H1 (cell line): ENCODE measurements around the gene GLRX. TPM values are rescaled to one million over a fixed set of nuclear protein-coding genes. Genes with fewer than 3 reads are reported as not detected.

Experiments used
- CTCF ChIA-PET: fragments of 300-600 bp; sonication (Branson Sonifier 250); formaldehyde crosslinking; loops from one replicate; lab custom pipeline; 2021; ENCODE audit not compliant: partially characterized antibody; lab: Charles Lee
- POLR2A ChIA-PET: fragments of 300-600 bp; sonication (Branson Sonifier 250); formaldehyde crosslinking; loops from one replicate; lab custom pipeline; 2021; ENCODE audit warnings: inconsistent platforms; ENCODE audit not compliant: partially characterized antibody; lab: Charles Lee
- DNase-seq, 2 experiments: peaks; one replicate each; pipeline versions ENCODE4 v3.0.0 to v3.0.0-alpha.2; 2010 to 2022; ENCODE audit warnings: low spot score in 2 of 2, low read depth in 1 of 2, mixed read lengths in 1 of 2
- FAIRE-seq: peaks from 2 replicates; lab custom pipeline; 2011; peaks lifted over from hg19 to GRCh38; lab: Jason Lieb, UNC
- H2AFZ ChIP-seq: 2 replicates; pipeline ENCODE4 v1.8.1; 2012; ENCODE audit warnings: low read length, inconsistent platforms
- H2AK5ac ChIP-seq: 2 replicates; pipeline ENCODE4 v1.6.1; 2013; ENCODE audit warnings: low read depth, low read length
- H2BK120ac ChIP-seq: replicated peaks from 2 replicates; pipeline ENCODE3; 2013; ENCODE audit warnings: low read depth, low read length, inconsistent platforms
- H2BK12ac ChIP-seq: 2 replicates; pipeline ENCODE4 v1.6.1; 2013; ENCODE audit warnings: low read depth, low read length
- H2BK15ac ChIP-seq: 2 replicates; pipeline ENCODE4 v1.6.1; 2013; ENCODE audit warnings: low read length
- H2BK20ac ChIP-seq: 2 replicates; pipeline ENCODE4 v1.6.1; 2013; ENCODE audit warnings: low read length
- H2BK5ac ChIP-seq: 2 replicates; pipeline ENCODE4 v1.6.1; 2013; ENCODE audit warnings: low read depth, low read length
- H3K14ac ChIP-seq: 2 replicates; pipeline ENCODE4 v1.6.1; 2013; ENCODE audit warnings: inconsistent platforms; ENCODE audit not compliant: insufficient read length
- H3K18ac ChIP-seq: 2 replicates; pipeline ENCODE4 v1.6.1; 2013; ENCODE audit warnings: low read length; ENCODE audit errors: extremely low read depth
- H3K23ac ChIP-seq: 2 replicates; pipeline ENCODE4 v1.6.1; 2013; ENCODE audit warnings: inconsistent platforms; ENCODE audit not compliant: insufficient read length
- H3K23me2 ChIP-seq: 2 replicates; pipeline ENCODE4 v1.6.1; 2013; ENCODE audit warnings: low read depth, low read length
- H3K27ac ChIP-seq: 2 replicates; pipeline ENCODE4 v1.6.1; 2011; ENCODE audit warnings: low read depth, low read length, inconsistent platforms
- H3K27me3 ChIP-seq, 4 experiments: replicated peaks in 1 of 4; 1 replicate in 1 of 4; 2 replicates in 3 of 4; pipeline versions ENCODE4 v1.6.1 to v1.8.1; 2011 to 2013; ENCODE audit warnings: low read length in 3 of 4, mild to moderate bottlenecking in 3 of 4, inconsistent platforms in 2 of 4, mixed read lengths in 2 of 4, moderate library complexity in 1 of 4; ENCODE audit not compliant: control insufficient read depth in 3 of 4, insufficient read depth in 3 of 4; ENCODE audit errors: extremely low read depth in 1 of 4
- H3K36me3 ChIP-seq, 4 experiments: 2 replicates each; pipeline versions ENCODE4 v1.6.1 to v1.8.1; 2011 to 2013; ENCODE audit warnings: mild to moderate bottlenecking in 4 of 4, low read length in 3 of 4, moderate library complexity in 2 of 4, control low read depth in 1 of 4, inconsistent platforms in 1 of 4; ENCODE audit not compliant: insufficient read depth in 4 of 4, control insufficient read depth in 2 of 4
- H3K4ac ChIP-seq: replicated peaks from 2 replicates; pipeline ENCODE3; 2013; ENCODE audit warnings: low read length, low read depth, mixed read lengths, inconsistent platforms; ENCODE audit not compliant: insufficient read length
- H3K4me1 ChIP-seq, 4 experiments: replicated peaks in 1 of 4; 1 replicate in 1 of 4; 2 replicates in 3 of 4; pipeline versions ENCODE4 v1.6.1 to v1.8.1; 2011 to 2013; ENCODE audit warnings: low read length in 3 of 4, inconsistent platforms in 2 of 4, mixed read lengths in 1 of 4; ENCODE audit not compliant: insufficient read depth in 4 of 4, control insufficient read depth in 3 of 4
- H3K4me2 ChIP-seq, 2 experiments: 2 replicates each; pipeline versions ENCODE4 v1.6.1 to v1.8.1; 2011 to 2013; ENCODE audit warnings: low read depth in 2 of 2, low read length in 2 of 2, control low read depth in 1 of 2, inconsistent platforms in 1 of 2, mild to moderate bottlenecking in 1 of 2; ENCODE audit not compliant: insufficient read depth in 1 of 2
- H3K4me3 ChIP-seq, 4 experiments: fragments of 200-600, 300-600 bp in 1 of 4; sonication (generic), shearing (Covaris generic), sonication (Bioruptor Twin) in 1 of 4; 2 replicates each; pipeline versions ENCODE4 v1.5.1 to v1.8.1; 2011 to 2016; ENCODE audit warnings: low read length in 4 of 4, low read depth in 3 of 4, control low read depth in 2 of 4, inconsistent platforms in 2 of 4, mild to moderate bottlenecking in 2 of 4, mixed read lengths in 1 of 4, moderate library complexity in 1 of 4; ENCODE audit not compliant: insufficient read depth in 2 of 4; ENCODE audit errors: extremely low read depth in 1 of 4
- H3K56ac ChIP-seq: replicated peaks from 2 replicates; pipeline ENCODE3; 2013; ENCODE audit warnings: low read depth, mild to moderate bottlenecking, mixed read lengths, low read length, inconsistent platforms; ENCODE audit not compliant: insufficient read length
- H3K79me1 ChIP-seq: 2 replicates; pipeline ENCODE4 v1.6.1; 2013; ENCODE audit warnings: low read depth, low read length, control low read depth
- H3K79me2 ChIP-seq, 2 experiments: 2 replicates each; pipeline versions ENCODE4 v1.6.1 to v1.8.1; 2012 to 2013; ENCODE audit warnings: low read length in 2 of 2, mild to moderate bottlenecking in 2 of 2, inconsistent platforms in 1 of 2; ENCODE audit not compliant: insufficient read depth in 2 of 2, control insufficient read depth in 1 of 2
- H3K9ac ChIP-seq, 4 experiments: replicated peaks in 1 of 4; 1 replicate in 1 of 4; 2 replicates in 3 of 4; pipeline versions ENCODE4 v1.6.1 to v1.8.1; 2011 to 2013; ENCODE audit warnings: low read depth in 3 of 4, low read length in 3 of 4, control low read depth in 2 of 4, mild to moderate bottlenecking in 2 of 4, moderate library complexity in 2 of 4, inconsistent platforms in 1 of 4; ENCODE audit errors: extremely low read depth in 1 of 4
- H3K9me3 ChIP-seq, 2 experiments: 2 replicates each; pipeline versions ENCODE4 v1.6.1 to v1.8.1; 2012 to 2013; ENCODE audit warnings: mild to moderate bottlenecking in 2 of 2, moderate library complexity in 2 of 2, control low read depth in 1 of 2, inconsistent platforms in 1 of 2, low read depth in 1 of 2, low read length in 1 of 2, mixed read lengths in 1 of 2; ENCODE audit not compliant: insufficient read depth in 2 of 2
- H4K20me1 ChIP-seq, 2 experiments: replicated peaks in 1 of 2; 2 replicates each; pipeline versions ENCODE3 to v1.8.1; 2011 to 2013; ENCODE audit warnings: inconsistent platforms in 2 of 2, low read length in 2 of 2, mild to moderate bottlenecking in 1 of 2; ENCODE audit not compliant: insufficient read depth in 2 of 2, control insufficient read depth in 1 of 2
- H4K5ac ChIP-seq: 2 replicates; pipeline ENCODE4 v1.6.1; 2013; ENCODE audit warnings: low read length, low read depth, mixed read lengths, inconsistent platforms; ENCODE audit not compliant: insufficient read length
- H4K8ac ChIP-seq: 2 replicates; pipeline ENCODE4 v1.8.0; 2013; ENCODE audit warnings: mild to moderate bottlenecking, moderate library complexity, low read length, inconsistent platforms; ENCODE audit not compliant: insufficient read depth; ENCODE audit errors: extremely low read depth
- H4K91ac ChIP-seq: replicated peaks from 2 replicates; pipeline ENCODE3; 2013; ENCODE audit warnings: low read length, mixed read lengths, inconsistent platforms; ENCODE audit not compliant: insufficient read length
- CBX8 ChIP-seq: fragments of 300-800, 300-1000 bp; sonication (generic); IDR thresholded peaks from 2 replicates; pipeline ENCODE4 v1.7.1; 2016; ENCODE audit warnings: low read depth, low read length, borderline replicate concordance
- CEBPB ChIP-seq: IDR thresholded peaks from 2 replicates; pipeline ENCODE4 v1.6.1; 2012; ENCODE audit warnings: low read depth, low read length
- CREB1 ChIP-seq: IDR thresholded peaks from 2 replicates; pipeline ENCODE4 v1.6.1; 2012; ENCODE audit warnings: inconsistent platforms
- EZH2 ChIP-seq: fragments of 200-600 bp; sonication (generic); IDR thresholded peaks from 2 replicates; pipeline ENCODE4 v1.7.1; 2012; ENCODE audit warnings: low read depth, mild to moderate bottlenecking, moderate library complexity, low read length, inconsistent platforms; ENCODE audit not compliant: severe bottlenecking
- FOSL1 ChIP-seq: IDR thresholded peaks from 2 replicates; pipeline ENCODE4 v1.6.1; 2011; ENCODE audit warnings: mild to moderate bottlenecking, low read depth, low read length, moderate library complexity; ENCODE audit not compliant: insufficient read depth
- JUN ChIP-seq: IDR thresholded peaks from 2 replicates; pipeline ENCODE4 v1.6.1; 2011; ENCODE audit warnings: low read depth, mild to moderate bottlenecking, improper control_type of control experiment, low read length
- JUND ChIP-seq: IDR thresholded peaks from 2 replicates; pipeline ENCODE4 v1.6.1; 2011; ENCODE audit warnings: mild to moderate bottlenecking, improper control_type of control experiment, low read length
- NRF1 ChIP-seq: IDR thresholded peaks from 2 replicates; pipeline ENCODE4 v1.6.1; 2011; ENCODE audit warnings: mild to moderate bottlenecking, low read depth, low read length, improper control_type of control experiment
- RAD21 ChIP-seq, 2 experiments: IDR thresholded peaks in 1 of 2; conservative IDR thresholded peaks in 1 of 2; 2 replicates each; pipeline ENCODE4 v1.6.1; 2011; ENCODE audit warnings: low read depth in 2 of 2, low read length in 2 of 2, improper control_type of control experiment in 1 of 2, inconsistent platforms in 1 of 2, mild to moderate bottlenecking in 1 of 2, moderate library complexity in 1 of 2
- RBBP5 ChIP-seq: IDR thresholded peaks from 2 replicates; pipeline ENCODE4 v1.7.1; 2012; ENCODE audit warnings: low read depth, mild to moderate bottlenecking, inconsistent platforms, low read length, moderate library complexity, borderline replicate concordance
- SP4 ChIP-seq: IDR thresholded peaks from 2 replicates; pipeline ENCODE4 v1.6.1; 2012; ENCODE audit warnings: low read length, inconsistent platforms
- TBP ChIP-seq: IDR thresholded peaks from 2 replicates; pipeline ENCODE4 v1.6.1; 2011; ENCODE audit warnings: low read depth, low read length, improper control_type of control experiment
- USF2 ChIP-seq: IDR thresholded peaks from 2 replicates; pipeline ENCODE4 v1.6.1; 2011; ENCODE audit warnings: low read length, improper control_type of control experiment
- WGBS, 2 experiments: shearing (Covaris generic) in 1 of 2; methylation state at CpG; one replicate each; pipeline versions ENCODE4 v1.1.6 to v1.1.7; 2013 to 2015; ENCODE audit warnings: low lambda C conversion rate in 2 of 2, mixed read lengths in 2 of 2, inconsistent platforms in 1 of 2, low coverage in 1 of 2, missing lambda C conversion rate in 1 of 2; ENCODE audit not compliant: insufficient replicate concordance in 2 of 2, insufficient coverage in 1 of 2, insufficient read length in 1 of 2; ENCODE audit errors: extremely low coverage in 1 of 2, missing lambda C conversion rate in 1 of 2; 5-methylcytosine and 5-hydroxymethylcytosine counted together
- polyA plus RNA-seq, 7 experiments: library from polyadenylated mRNA; depleted of rRNA in 3 of 7; stranded (reverse) in 5 of 7; unstranded in 2 of 7; fragments of >200 nt in 5 of 7; fragments of 200-250 nt in 2 of 7; gene quantifications; 1 replicate in 5 of 7; 2 replicates in 1 of 7; 4 replicates in 1 of 7; pipeline versions ENCODE4 v1.2.1 to v1.2.3, GENCODE V29; 2011 to 2013; ENCODE audit warnings: missing spikeins in 2 of 7, mixed read lengths in 2 of 7
- total RNA-seq: library from RNA; stranded (reverse); fragmentation: NEBNext Ultra II Directional; extraction: Animal tissue kit (Norgen Biotek cat#: 25700); gene quantifications from 2 replicates; pipeline ENCODE4 v1.2.1, GENCODE V29; 2021

The GLRX gene
- total and polyA plus RNA-seq, 2 of the 8 experiments (the other 6 are each of a cell fraction or from before 2014, with no cell fraction given): 22.9 to 31.2 TPM

GRCh38 chr5:95866435-95867040, 44.0 kb upstream of the GLRX start:
- no peak overlapping the region for H3K27ac ChIP-seq
- H3K4me1 ChIP-seq: no peaks in the 10 kb centered on the region
- H2AK5ac ChIP-seq: no peak overlapping the region
- no peak for FAIRE-seq
- H3K14ac ChIP-seq: no peak overlapping the region
- no peak overlapping the region for H3K23ac ChIP-seq
- H2BK120ac ChIP-seq: no peak overlapping the region
- H4K20me1 ChIP-seq: no peaks in the 10 kb centered on the region
- no peak overlapping the region for H2BK20ac ChIP-seq
- 91% methylated on average over 1 of the region's 1 CpG; no CpG with 5 or more reads in 1 of the 2 experiments for WGBS, 2 experiments
- no peak overlapping the region for H3K4me3 ChIP-seq
- no peaks in the 10 kb centered on the region for H3K23me2 ChIP-seq
- H2BK15ac ChIP-seq: no peak overlapping the region
- H4K91ac ChIP-seq: no peak overlapping the region
- no peak overlapping the region for H3K18ac ChIP-seq
- no peak overlapping the region for H4K5ac ChIP-seq
- H3K79me1 ChIP-seq: no peaks in the 10 kb centered on the region
- no peak overlapping the region for H3K56ac ChIP-seq
- no peaks in the 10 kb centered on the region for H3K27me3 ChIP-seq
- ChIA-PET CTCF (no interaction called here), POLR2A (no interaction called here)
- H4K8ac ChIP-seq: no peak overlapping the region
- H2BK5ac ChIP-seq: no peak overlapping the region
- no peak overlapping the region for H3K4me2 ChIP-seq
- no peaks in the 10 kb centered on the region for H3K79me2 ChIP-seq
- H3K9ac ChIP-seq: no peak overlapping the region
- H3K4ac ChIP-seq: no peak overlapping the region
- no peak for DNase-seq
- no peaks in the 10 kb centered on the region for H3K9me3 ChIP-seq
- no peak overlapping the region for H2AFZ ChIP-seq
- H3K36me3 ChIP-seq: no peaks in the 10 kb centered on the region
- H2BK12ac ChIP-seq: no peak overlapping the region
- TF ChIP-seq CREB1 (no peak), FOSL1 (no peak), EZH2 (no peak), CBX8 (no peak), NRF1 (no peak), RBBP5 (no peak), JUN (no peak), USF2 (no peak), RAD21 (IDR thresholded peaks at IDR 0.05 in 1 of 2, conservative IDR thresholded peaks at IDR 0.05 in 1 of 2; ENCODE audit: low read depth in 2 of 2, low read length in 2 of 2) (no peak), CEBPB (no peak), TBP (no peak), JUND (no peak), SP4 (no peak)
